GM23338 (cell line): ENCODE measurements around the gene HMCES. TPM values are rescaled to one million over a fixed set of nuclear protein-coding genes. Genes with fewer than 3 reads are reported as not detected.

Source experiments
- ATAC-seq: fragments of 200-7000 bp; cut with Tn5 transposase; 3 replicates; pipeline ENCODE4 v1.9.1; 2020
- DNase-seq: peaks from one replicate; pipeline ENCODE4 v3.0.0-alpha.2; 2015; ENCODE audit warnings: low spot score
- H2AFZ ChIP-seq: fragments of 200-600 bp; sonication (generic); 2 replicates; pipeline ENCODE4 v1.8.0; 2016; ENCODE audit warnings: antibody characterized with exemption, mild to moderate bottlenecking, moderate library complexity
- H3F3A ChIP-seq: fragments of 200-600 bp; sonication (generic); replicated peaks from 2 replicates; pipeline ENCODE4 v1.8.0; 2017; ENCODE audit warnings: antibody characterized with exemption, mixed run types, low read depth
- H3K27ac ChIP-seq: fragments of 200-600 bp; sonication (generic); 2 replicates; pipeline ENCODE4 v1.6.1; 2016; ENCODE audit warnings: low read depth
- H3K27me3 ChIP-seq: fragments of 200-600 bp; sonication (generic); 2 replicates; pipeline ENCODE4 v1.8.0; 2016; ENCODE audit warnings: mild to moderate bottlenecking, mixed run types, moderate library complexity; ENCODE audit not compliant: insufficient read depth
- H3K36me3 ChIP-seq: fragments of 200-600 bp; sonication (generic); 2 replicates; pipeline ENCODE4 v1.8.0; 2016; ENCODE audit warnings: mild to moderate bottlenecking; ENCODE audit not compliant: insufficient read depth
- H3K4me1 ChIP-seq: fragments of 200-600 bp; sonication (generic); 2 replicates; pipeline ENCODE4 v1.8.0; 2016; ENCODE audit warnings: mild to moderate bottlenecking, moderate library complexity; ENCODE audit not compliant: insufficient read depth
- H3K4me2 ChIP-seq: fragments of 200-600 bp; sonication (generic); 2 replicates; pipeline ENCODE4 v1.7.1; 2017; ENCODE audit warnings: mixed run types
- H3K4me3 ChIP-seq: fragments of 200-600 bp; sonication (generic); 2 replicates; pipeline ENCODE4 v1.6.1; 2016; ENCODE audit warnings: mixed run types
- H3K79me2 ChIP-seq: fragments of 200-600 bp; sonication (generic); replicated peaks from 2 replicates; pipeline ENCODE4 v1.8.0; 2017; ENCODE audit warnings: mild to moderate bottlenecking; ENCODE audit not compliant: insufficient read depth
- H3K9me2 ChIP-seq: fragments of 200-600 bp; sonication (generic); 2 replicates; pipeline ENCODE4 v1.8.0; 2017; ENCODE audit not compliant: insufficient read depth
- H4K20me1 ChIP-seq: fragments of 200-600 bp; sonication (generic); replicated peaks from 2 replicates; pipeline ENCODE4 v1.8.0; 2017; ENCODE audit warnings: mild to moderate bottlenecking; ENCODE audit not compliant: insufficient read depth
- H3K27ac Mint-ChIP-seq: 2 replicates; pipeline ENCODE4 v1.8.0; 2020; ENCODE audit warnings: inconsistent platforms, mild to moderate bottlenecking, moderate library complexity, mixed read lengths
- H3K27me3 Mint-ChIP-seq: 3 replicates; pipeline ENCODE4 v1.8.0; 2022; ENCODE audit warnings: low read depth, mild to moderate bottlenecking, moderate library complexity, mixed read lengths, inconsistent platforms; ENCODE audit not compliant: insufficient read depth, poor library complexity
- H3K36me3 Mint-ChIP-seq: 3 replicates; pipeline ENCODE4 v1.8.0; 2021; ENCODE audit warnings: low read depth, mild to moderate bottlenecking, inconsistent platforms, moderate library complexity, mixed read lengths
- H3K4me1 Mint-ChIP-seq: 3 replicates; pipeline ENCODE4 v1.8.0; 2020; ENCODE audit warnings: mild to moderate bottlenecking, inconsistent platforms, mixed read lengths
- H3K4me3 Mint-ChIP-seq: 3 replicates; pipeline ENCODE4 v1.8.0; 2021; ENCODE audit warnings: moderate library complexity, mild to moderate bottlenecking, inconsistent platforms, mixed read lengths
- H3K9me3 Mint-ChIP-seq: 3 replicates; pipeline ENCODE4 v1.8.0; 2020; ENCODE audit warnings: moderate library complexity, mild to moderate bottlenecking, inconsistent platforms, mixed read lengths
- CREB1 ChIP-seq: fragments of 250-450 bp; sonication (Bioruptor Pico); IDR thresholded peaks from 2 replicates; pipeline ENCODE4 v1.5.0; 2020; ENCODE audit warnings: low read depth, mild to moderate bottlenecking, moderate library complexity
- CTCF ChIP-seq, 2 experiments: fragments of 200-600 bp in 1 of 2; sonication (generic) in 1 of 2; conservative IDR thresholded peaks; 2 replicates each; pipeline versions ENCODE4 v1.5.1 to v1.6.1; 2016 to 2017; ENCODE audit warnings: antibody characterized with exemption in 2 of 2, low read depth in 2 of 2, mild to moderate bottlenecking in 2 of 2, moderate library complexity in 1 of 2
- EZH2 ChIP-seq: fragments of 200-600 bp; sonication (generic); IDR thresholded peaks from one replicate; pipeline ENCODE4 v1.8.0; 2017; ENCODE audit warnings: antibody characterized with exemption, mild to moderate bottlenecking, low read depth; ENCODE audit not compliant: unreplicated experiment
- EZH2phosphoT487 ChIP-seq: fragments of 200-600 bp; sonication (generic); IDR thresholded peaks from one replicate; pipeline ENCODE4 v1.8.1; 2018; ENCODE audit warnings: antibody characterized with exemption; ENCODE audit not compliant: unreplicated experiment
- JUNB ChIP-seq: IDR thresholded peaks from one replicate; pipeline ENCODE4 v1.6.1; 2016; ENCODE audit warnings: antibody characterized with exemption; ENCODE audit not compliant: unreplicated experiment
- NANOG ChIP-seq: IDR thresholded peaks from 2 replicates; pipeline ENCODE4 v1.6.1; 2016; ENCODE audit warnings: antibody characterized with exemption, borderline replicate concordance
- POLR2AphosphoS5 ChIP-seq: IDR thresholded peaks from 2 replicates; pipeline ENCODE4 v1.6.1; 2016; ENCODE audit warnings: antibody characterized with exemption, low read depth
- STAT1 ChIP-seq: IDR thresholded peaks from one replicate; pipeline ENCODE4 v1.6.1; 2016; ENCODE audit warnings: antibody characterized with exemption; ENCODE audit not compliant: unreplicated experiment
- ZNF114 ChIP-seq: fragments of 250-450 bp; sonication (Bioruptor Pico); IDR thresholded peaks from 2 replicates; pipeline ENCODE4 v1.5.0; 2020; ENCODE audit warnings: mild to moderate bottlenecking, moderate library complexity
- ZNF331 ChIP-seq: fragments of 250-450 bp; sonication (Bioruptor Pico); IDR thresholded peaks from 2 replicates; pipeline ENCODE4 v1.5.0; 2020; ENCODE audit warnings: low read depth, mild to moderate bottlenecking, moderate library complexity
- polyA plus RNA-seq: library from polyadenylated mRNA; unstranded; fragments of >200 nt; fragmentation: Nextera tagmentation; extraction: Ambion mirVana; gene quantifications from 2 replicates; pipeline ENCODE4 v1.2.1, GENCODE V29; 2016
- total RNA-seq: library from RNA; depleted of rRNA; stranded (reverse); fragments of >200 nt; shearing (Covaris generic); gene quantifications from 2 replicates; pipeline ENCODE4 v1.2.3, GENCODE V29; 2014
- TF ChIP-seq, protein P1 (sequence below): IDR thresholded peaks from one replicate; pipeline ENCODE4 v1.6.1; 2018; ENCODE audit warnings: antibody characterized with exemption; ENCODE audit not compliant: unreplicated experiment
- TF ChIP-seq, protein P2 (sequence below): IDR thresholded peaks from 2 replicates; pipeline ENCODE4 v1.6.1; 2016; ENCODE audit warnings: antibody characterized with exemption

Gene HMCES
- total and polyA plus RNA-seq, 2 experiments from 2014 or later, result 36.5 to 44.5 TPM

GRCh38 chr3:129326138-129326537, 47.5 kb downstream of the HMCES start:
- no peak overlapping the region for H3K27ac ChIP-seq
- no peaks in the 10 kb centered on the region for H4K20me1 ChIP-seq
- TF ChIP-seq, protein P1, sequence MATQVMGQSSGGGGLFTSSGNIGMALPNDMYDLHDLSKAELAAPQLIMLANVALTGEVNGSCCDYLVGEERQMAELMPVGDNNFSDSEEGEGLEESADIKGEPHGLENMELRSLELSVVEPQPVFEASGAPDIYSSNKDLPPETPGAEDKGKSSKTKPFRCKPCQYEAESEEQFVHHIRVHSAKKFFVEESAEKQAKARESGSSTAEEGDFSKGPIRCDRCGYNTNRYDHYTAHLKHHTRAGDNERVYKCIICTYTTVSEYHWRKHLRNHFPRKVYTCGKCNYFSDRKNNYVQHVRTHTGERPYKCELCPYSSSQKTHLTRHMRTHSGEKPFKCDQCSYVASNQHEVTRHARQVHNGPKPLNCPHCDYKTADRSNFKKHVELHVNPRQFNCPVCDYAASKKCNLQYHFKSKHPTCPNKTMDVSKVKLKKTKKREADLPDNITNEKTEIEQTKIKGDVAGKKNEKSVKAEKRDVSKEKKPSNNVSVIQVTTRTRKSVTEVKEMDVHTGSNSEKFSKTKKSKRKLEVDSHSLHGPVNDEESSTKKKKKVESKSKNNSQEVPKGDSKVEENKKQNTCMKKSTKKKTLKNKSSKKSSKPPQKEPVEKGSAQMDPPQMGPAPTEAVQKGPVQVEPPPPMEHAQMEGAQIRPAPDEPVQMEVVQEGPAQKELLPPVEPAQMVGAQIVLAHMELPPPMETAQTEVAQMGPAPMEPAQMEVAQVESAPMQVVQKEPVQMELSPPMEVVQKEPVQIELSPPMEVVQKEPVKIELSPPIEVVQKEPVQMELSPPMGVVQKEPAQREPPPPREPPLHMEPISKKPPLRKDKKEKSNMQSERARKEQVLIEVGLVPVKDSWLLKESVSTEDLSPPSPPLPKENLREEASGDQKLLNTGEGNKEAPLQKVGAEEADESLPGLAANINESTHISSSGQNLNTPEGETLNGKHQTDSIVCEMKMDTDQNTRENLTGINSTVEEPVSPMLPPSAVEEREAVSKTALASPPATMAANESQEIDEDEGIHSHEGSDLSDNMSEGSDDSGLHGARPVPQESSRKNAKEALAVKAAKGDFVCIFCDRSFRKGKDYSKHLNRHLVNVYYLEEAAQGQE, result no peak
- TF ChIP-seq ZNF114 (CRISPR knock-in tag) (no peak), STAT1 (no peak), NANOG (no peak), EZH2phosphoT487 (no peak), ZNF331 (CRISPR knock-in tag) (no peak), EZH2 (no peak), POLR2AphosphoS5 (no peak), JUNB (no peak), CREB1 (CRISPR knock-in tag) (no peak)
- TF ChIP-seq, protein P2, sequence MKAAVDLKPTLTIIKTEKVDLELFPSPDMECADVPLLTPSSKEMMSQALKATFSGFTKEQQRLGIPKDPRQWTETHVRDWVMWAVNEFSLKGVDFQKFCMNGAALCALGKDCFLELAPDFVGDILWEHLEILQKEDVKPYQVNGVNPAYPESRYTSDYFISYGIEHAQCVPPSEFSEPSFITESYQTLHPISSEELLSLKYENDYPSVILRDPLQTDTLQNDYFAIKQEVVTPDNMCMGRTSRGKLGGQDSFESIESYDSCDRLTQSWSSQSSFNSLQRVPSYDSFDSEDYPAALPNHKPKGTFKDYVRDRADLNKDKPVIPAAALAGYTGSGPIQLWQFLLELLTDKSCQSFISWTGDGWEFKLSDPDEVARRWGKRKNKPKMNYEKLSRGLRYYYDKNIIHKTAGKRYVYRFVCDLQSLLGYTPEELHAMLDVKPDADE, result no peak
- no peak overlapping the region for H2AFZ ChIP-seq
- H3K27me3 ChIP-seq, result no peaks in the 10 kb centered on the region
- H3K4me1 ChIP-seq, result no peaks in the 10 kb centered on the region
- no peaks in the 10 kb centered on the region for H3K36me3 ChIP-seq
- no peaks in the 10 kb centered on the region for H3K4me1 Mint-ChIP-seq
- no peaks in the 10 kb centered on the region; the same call in 1 of the 3 replicates for H3K9me3 Mint-ChIP-seq
- ATAC-seq, result no peak
- H3K36me3 Mint-ChIP-seq, result peaks cover 3% of the 10 kb centered on the region; the same call in 1 of the 3 replicates
- H3K4me3 Mint-ChIP-seq, result no peak overlapping the region
- no peaks in the 10 kb centered on the region for H3F3A ChIP-seq
- H3K27me3 Mint-ChIP-seq, result peaks cover 8% of the 10 kb centered on the region
- H3K79me2 ChIP-seq, result no peaks in the 10 kb centered on the region
- H3K27ac Mint-ChIP-seq, result no peak overlapping the region
- no peaks in the 10 kb centered on the region for H3K9me2 ChIP-seq
- DNase-seq, result no peak
- H3K4me2 ChIP-seq, result no peak overlapping the region
- H3K4me3 ChIP-seq, result no peak overlapping the region

GRCh38 chr3:129326595-129326994, 47.9 kb downstream of the HMCES start:
- H2AFZ ChIP-seq, result no peak overlapping the region
- Mint-ChIP-seq H3K4me1 (no peaks in the 10 kb centered on the region), H3K27me3 (peaks cover 8% of the 10 kb centered on the region), H3K36me3 (peaks cover 3% of the 10 kb centered on the region; the same call in 1 of the 3 replicates), H3K4me3 (no peak overlapping the region), H3K9me3 (no peaks in the 10 kb centered on the region; the same call in 1 of the 3 replicates), H3K27ac (no peak overlapping the region)
- no peak overlapping the region for H3K4me3 ChIP-seq
- H3K79me2 ChIP-seq, result no peaks in the 10 kb centered on the region
- no peaks in the 10 kb centered on the region for H3K4me1 ChIP-seq
- ATAC-seq (no peak), DNase-seq (no peak)
- H3F3A ChIP-seq, result no peaks in the 10 kb centered on the region
- no peaks in the 10 kb centered on the region for H3K9me2 ChIP-seq
- TF ChIP-seq POLR2AphosphoS5 (no peak), ZNF331 (CRISPR knock-in tag) (no peak), EZH2phosphoT487 (no peak), CTCF (conservative IDR thresholded peaks at IDR 0.05; ENCODE audit: low read depth in 2 of 2) (no peak), ZNF114 (CRISPR knock-in tag) (no peak), JUNB (no peak)
- TF ChIP-seq, protein P1, result no peak
- H3K4me2 ChIP-seq, result no peak overlapping the region
- H3K27me3 ChIP-seq, result no peaks in the 10 kb centered on the region
- H4K20me1 ChIP-seq, result no peaks in the 10 kb centered on the region
- no peak overlapping the region for H3K27ac ChIP-seq
- no peaks in the 10 kb centered on the region for H3K36me3 ChIP-seq
